HCT116 (cell line): ENCODE measurements around the gene GGPS1. TPM values are rescaled to one million over a fixed set of nuclear protein-coding genes. Genes with fewer than 3 reads are reported as not detected.

Source experiments
- ATAC-seq: fragments of 200-7000 bp; cut with Tn5 transposase; 2 replicates; pipeline ENCODE4 v1.9.1; 2020; ENCODE audit warnings: mild to moderate bottlenecking, moderate library complexity
- BruUV-seq: library from RNA; stranded (reverse); fragments of 400-500 nt; replicated peaks from 2 replicates; lab custom pipeline; 2021; lab: Mats Ljungman, UMichigan
- CTCF ChIA-PET: fragments of 300-600 bp; sonication (Branson Sonifier 250); formaldehyde crosslinking; loops from one replicate; lab custom pipeline; 2021; ENCODE audit warnings: antibody characterized with exemption; lab: Charles Lee
- POLR2A ChIA-PET: fragments of 300-600, 350-600 bp; sonication (Branson Sonifier 250); formaldehyde crosslinking; loops from one replicate; lab custom pipeline; 2021; ENCODE audit warnings: antibody characterized with exemption; lab: Charles Lee
- RAD21 ChIA-PET, 2 experiments: fragments of 300-600 bp; sonication (Branson Sonifier 250); formaldehyde crosslinking; loops; one replicate each; lab custom pipeline; 2023; ENCODE audit warnings: low total read pairs in 2 of 2; ENCODE audit not compliant: uncharacterized antibody in 2 of 2, unreplicated experiment in 2 of 2, low non-redundant PET in 1 of 2; lab: Charles Lee
- DNase-seq: peaks from one replicate; pipeline ENCODE4 v3.0.0-alpha.2; 2010; ENCODE audit warnings: low read depth, low spot score
- H2AFZ ChIP-seq: fragments of 200-600 bp; shearing (Covaris generic), sonication (generic); 2 replicates; pipeline ENCODE4 v1.6.1; 2017; ENCODE audit warnings: low read depth, mixed run types, mixed read lengths, antibody characterized with exemption, low read length; ENCODE audit not compliant: poor library complexity, severe bottlenecking
- H3K27ac ChIP-seq: 2 replicates; pipeline ENCODE4 v1.5.1; 2012; ENCODE audit warnings: low read depth, low read length
- H3K27me3 ChIP-seq: fragments of 200-600 bp; sonication (generic); 2 replicates; pipeline ENCODE4 v1.6.1; 2016; ENCODE audit warnings: mixed run types, low read length, mixed read lengths; ENCODE audit not compliant: insufficient read depth
- H3K36me3 ChIP-seq, 2 experiments: fragments of 200-500 bp in 1 of 2; fragments of 200-600 bp in 1 of 2; sonication (Bioruptor generic) in 1 of 2; sonication (generic) in 1 of 2; 2 replicates each; pipeline versions ENCODE4 v1.5.1 to v1.6.1; 2014 to 2016; ENCODE audit warnings: low read length in 2 of 2, inconsistent platforms in 1 of 2, mixed read lengths in 1 of 2, mixed run types in 1 of 2; ENCODE audit not compliant: insufficient read depth in 2 of 2, control insufficient read depth in 1 of 2
- H3K4me1 ChIP-seq, 2 experiments: fragments of 200-600 bp in 1 of 2; sonication (generic) in 1 of 2; 2 replicates each; pipeline versions ENCODE4 v1.5.1 to v1.6.1; 2012 to 2017; ENCODE audit warnings: low read length in 2 of 2, inconsistent platforms in 1 of 2, mild to moderate bottlenecking in 1 of 2, mixed read lengths in 1 of 2, mixed run types in 1 of 2, moderate library complexity in 1 of 2; ENCODE audit not compliant: insufficient read depth in 2 of 2, control insufficient read depth in 1 of 2
- H3K4me2 ChIP-seq: fragments of 200-600 bp; sonication (generic); 2 replicates; pipeline ENCODE4 v1.6.1; 2017; ENCODE audit warnings: mixed run types, low read length, mixed read lengths
- H3K4me3 ChIP-seq, 2 experiments: fragments of 200-600 bp in 1 of 2; sonication (generic) in 1 of 2; replicated peaks in 1 of 2; 2 replicates each; pipeline ENCODE4 v1.5.1; 2011 to 2016; ENCODE audit warnings: low read length in 2 of 2, control low read depth in 1 of 2, low read depth in 1 of 2, mild to moderate bottlenecking in 1 of 2, mixed read lengths in 1 of 2, mixed run types in 1 of 2
- H3K79me2 ChIP-seq: fragments of 200-600 bp; sonication (generic); 2 replicates; pipeline ENCODE4 v1.6.1; 2017; ENCODE audit warnings: mild to moderate bottlenecking, mixed run types, low read length, moderate library complexity, mixed read lengths; ENCODE audit not compliant: insufficient read depth
- H3K9ac ChIP-seq: fragments of 200-600 bp; sonication (generic); 2 replicates; pipeline ENCODE4 v1.6.1; 2016; ENCODE audit warnings: low read length, mixed read lengths
- H3K9me2 ChIP-seq: fragments of 200-600 bp; sonication (generic), shearing (Covaris generic); 2 replicates; pipeline ENCODE4 v1.6.1; 2017; ENCODE audit warnings: mixed run types, mild to moderate bottlenecking, moderate library complexity; ENCODE audit not compliant: insufficient read depth
- H3K9me3 ChIP-seq, 2 experiments: fragments of 200-500 bp in 1 of 2; fragments of 200-600 bp in 1 of 2; sonication (Bioruptor generic) in 1 of 2; sonication (generic) in 1 of 2; 2 replicates each; pipeline ENCODE4 v1.6.1; 2014 to 2017; ENCODE audit warnings: low read length in 2 of 2, mixed read lengths in 2 of 2, inconsistent platforms in 1 of 2, low read depth in 1 of 2, mild to moderate bottlenecking in 1 of 2, mixed run types in 1 of 2, moderate library complexity in 1 of 2; ENCODE audit not compliant: control insufficient read depth in 1 of 2, insufficient read depth in 1 of 2
- H4K20me1 ChIP-seq: fragments of 200-600 bp; sonication (generic), shearing (Covaris generic); 2 replicates; pipeline ENCODE4 v1.6.1; 2017; ENCODE audit warnings: mixed run types, mild to moderate bottlenecking, moderate library complexity; ENCODE audit not compliant: insufficient read depth
- CBX3 ChIP-seq: IDR thresholded peaks from 2 replicates; pipeline ENCODE4 v1.6.1; 2012; ENCODE audit warnings: low read depth
- CEBPB ChIP-seq: IDR thresholded peaks from 2 replicates; pipeline ENCODE4 v1.6.1; 2012; ENCODE audit warnings: low read depth
- ELF1 ChIP-seq: IDR thresholded peaks from 2 replicates; pipeline ENCODE4 v1.6.1; 2012; ENCODE audit warnings: low read depth, borderline replicate concordance
- FOSL1 ChIP-seq: IDR thresholded peaks from 2 replicates; pipeline ENCODE4 v1.6.1; 2012; ENCODE audit warnings: low read depth
- JUND ChIP-seq: IDR thresholded peaks from 2 replicates; pipeline ENCODE4 v1.6.1; 2012
- POLR2AphosphoS5 ChIP-seq: IDR thresholded peaks from 2 replicates; pipeline ENCODE4 v1.6.1; 2011; ENCODE audit warnings: mild to moderate bottlenecking, low read depth, low read length, moderate library complexity
- RAD21 ChIP-seq: IDR thresholded peaks from 2 replicates; pipeline ENCODE4 v1.6.1; 2012; ENCODE audit warnings: low read depth, mild to moderate bottlenecking
- SIN3A ChIP-seq: IDR thresholded peaks from 2 replicates; pipeline ENCODE4 v1.6.1; 2012; ENCODE audit warnings: low read depth
- SP1 ChIP-seq: IDR thresholded peaks from 2 replicates; pipeline ENCODE4 v1.6.1; 2012; ENCODE audit warnings: low read depth
- SRF ChIP-seq: IDR thresholded peaks from 2 replicates; pipeline ENCODE4 v1.6.1; 2012; ENCODE audit warnings: low read depth
- YY1 ChIP-seq: IDR thresholded peaks from 2 replicates; pipeline ENCODE4 v1.6.1; 2011; ENCODE audit warnings: low read length, low read depth, moderate library complexity, mild to moderate bottlenecking; ENCODE audit not compliant: insufficient replicate concordance; ENCODE audit errors: extremely low read depth
- ZFX ChIP-seq: fragments of 450-650 bp; IDR thresholded peaks from 2 replicates; pipeline ENCODE4 v1.6.1; 2017
- ZNF274 ChIP-seq: fragments of 200-500 bp; sonication (Bioruptor generic); IDR thresholded peaks from 2 replicates; pipeline ENCODE4 v1.6.1; 2014; ENCODE audit warnings: mild to moderate bottlenecking, low read depth, low read length, inconsistent platforms
- intact Hi-C: fragments of 100-400 bp; cut with micrococcal nuclease; formaldehyde crosslinking; loops from 2 replicates; pipeline ENCODE4 v1.10.0; 2022
- total RNA-seq: library from RNA; stranded (reverse); gene quantifications from one replicate; pipeline ENCODE4 v1.2.1, GENCODE V29; 2021; ENCODE audit not compliant: unreplicated experiment
- TF ChIP-seq, protein P1 (sequence below): IDR thresholded peaks from 2 replicates; pipeline ENCODE4 v1.6.1; 2012
- TF ChIP-seq, protein P2 (sequence below): IDR thresholded peaks from 2 replicates; pipeline ENCODE4 v1.6.1; 2012

The GGPS1 gene
- total RNA-seq, 1 experiment from 2014 or later, result 30.6 TPM

DNA sequence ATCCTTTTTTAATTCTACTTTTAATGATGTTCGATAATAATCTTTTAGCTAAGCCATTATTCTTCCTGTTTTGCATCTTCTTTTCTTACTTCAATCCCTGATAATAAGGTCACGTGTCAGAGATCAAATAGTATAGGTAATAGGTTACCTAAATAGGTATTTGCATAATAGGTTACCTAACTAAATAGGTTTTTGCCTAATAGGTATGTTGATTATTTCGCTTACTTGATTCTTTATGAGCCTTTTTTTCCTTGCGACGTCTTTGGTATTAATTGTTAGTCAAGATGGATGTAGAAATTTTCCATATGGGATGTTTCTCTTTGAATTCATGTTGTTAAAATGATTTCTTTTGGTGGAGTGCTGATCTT is 2.5 kb downstream of the GGPS1 start:
- intact Hi-C loops, result no loop called here
- Histone ChIP-seq H3K9me2 (no peaks in the 10 kb centered on the region), H3K4me2 (peak overlapping the region; percentile 96), H3K36me3 (no peaks in the 10 kb centered on the region; a peak in 2 of 4 replicates), H4K20me1 (no peaks in the 10 kb centered on the region), H3K27ac (peak overlapping the region; percentile 82; the same call in 1 of the 2 replicates), H3K9me3 (no peaks in the 10 kb centered on the region), H3K4me1 (peaks cover 3 to 15% of the 10 kb centered on the region in 2 experiments; a peak in 3 of 4 replicates), H3K27me3 (no peaks in the 10 kb centered on the region), H3K79me2 (peaks cover 83% of the 10 kb centered on the region), H3K4me3 (peak overlapping the region; percentile 91 to 99), H3K9ac (peak overlapping the region; percentile 95), H2AFZ (no peak overlapping the region)
- TF ChIP-seq CEBPB, result no peak
- TF ChIP-seq CBX3, result no peak
- TF ChIP-seq RAD21, result no peak
- no peak for TF ChIP-seq ELF1
- no peak for TF ChIP-seq SP1
- TF ChIP-seq FOSL1, result no peak
- no peak for TF ChIP-seq ZNF274
- no peak for TF ChIP-seq JUND
- TF ChIP-seq POLR2AphosphoS5, result no peak
- no peak for TF ChIP-seq SIN3A
- TF ChIP-seq, protein P1, sequence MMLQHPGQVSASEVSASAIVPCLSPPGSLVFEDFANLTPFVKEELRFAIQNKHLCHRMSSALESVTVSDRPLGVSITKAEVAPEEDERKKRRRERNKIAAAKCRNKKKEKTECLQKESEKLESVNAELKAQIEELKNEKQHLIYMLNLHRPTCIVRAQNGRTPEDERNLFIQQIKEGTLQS, result no peak
- no peak for TF ChIP-seq YY1
- TF ChIP-seq ZFX, result no peak
- TF ChIP-seq, protein P2, sequence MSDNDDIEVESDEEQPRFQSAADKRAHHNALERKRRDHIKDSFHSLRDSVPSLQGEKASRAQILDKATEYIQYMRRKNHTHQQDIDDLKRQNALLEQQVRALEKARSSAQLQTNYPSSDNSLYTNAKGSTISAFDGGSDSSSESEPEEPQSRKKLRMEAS, result no peak
- TF ChIP-seq SRF, result no peak
- ChIA-PET RAD21 (no interaction called here), CTCF (no interaction called here), POLR2A (interaction anchor here (1.2 kb wide), 1 partner anchor 19 kb away, joined by 6 read pairs; no protein-coding TSS in a partner anchor)
- DNase-seq, result no peak
- no TSS peak for BruUV-seq
- no peak for ATAC-seq
